Left colon (tissue), 2 donors: Measurements from ENCODE around the gene GPR35. TPM values are rescaled to one million over a fixed set of nuclear protein-coding genes. Genes with fewer than 3 reads are reported as not detected.

Source experiments
- ATAC-seq: fragments of 200-7000 bp; cut with Tn5 transposase; one replicate; pipeline ENCODE4 v1.9.1; 2020; ENCODE audit warnings: mild to moderate bottlenecking, moderate library complexity
- DNase-seq, 2 donors: peaks; one replicate each; pipeline ENCODE4 v3.0.0-alpha.2; 2020
- intact Hi-C, 2 donors: fragments of 100-400 bp; cut with DNase I in 1 of 2; cut with micrococcal nuclease in 1 of 2; formaldehyde crosslinking; loops; one replicate each; pipeline versions ENCODE4 v1.11.2 to v1.14.0; 2022; cut with DNase I, micrococcal nuclease
- total RNA-seq, 2 donors: library from RNA; stranded (reverse); fragmentation: NEBNext Ultra II Directional; extraction: Animal tissue kit (Norgen Biotek cat#: 25700); gene quantifications; one replicate each; pipeline ENCODE4 v1.2.1, GENCODE V29; 2021
- donor health status: DM: no; HTN: no; CAD: no.
- donor health status: DM: yes; HTN: yes; CAD: no.

GPR35 gene
- total RNA-seq, 2 donors from 2014 or later, result 67.5 to 84.3 TPM

DNA sequence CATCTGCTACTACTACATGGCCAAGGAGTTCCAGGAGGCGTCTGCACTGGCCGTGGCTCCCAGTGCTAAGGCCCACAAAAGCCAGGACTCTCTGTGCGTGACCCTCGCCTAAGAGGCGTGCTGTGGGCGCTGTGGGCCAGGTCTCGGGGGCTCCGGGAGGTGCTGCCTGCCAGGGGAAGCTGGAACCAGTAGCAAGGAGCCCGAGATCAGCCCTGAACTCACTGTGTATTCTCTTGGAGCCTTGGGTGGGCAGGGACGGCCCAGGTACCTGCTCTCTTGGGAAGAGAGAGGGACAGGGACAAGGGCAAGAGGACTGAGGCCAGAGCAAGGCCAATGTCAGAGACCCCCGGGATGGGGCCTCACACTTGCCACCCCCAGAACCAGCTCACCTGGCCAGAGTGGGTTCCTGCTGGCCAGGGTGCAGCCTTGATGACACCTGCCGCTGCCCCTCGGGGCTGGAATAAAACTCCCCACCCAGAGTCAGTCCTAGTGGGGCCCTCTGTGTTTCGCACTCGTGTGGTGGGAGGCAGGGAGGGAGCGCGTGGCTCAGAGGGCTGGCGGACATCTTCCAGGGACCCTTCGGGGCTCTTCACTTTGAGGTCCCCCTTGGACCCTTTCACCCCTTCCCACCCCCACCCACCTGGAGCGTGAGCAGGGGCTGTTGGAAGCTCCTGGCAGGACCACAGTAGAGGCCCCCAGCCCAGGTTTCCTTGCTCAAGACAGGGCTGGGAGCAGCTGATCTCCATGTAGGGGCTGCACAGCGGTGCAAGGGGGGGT is 5.7 kb downstream of the GPR35 start:
- intact Hi-C loops, result no loop called here
- DNase-seq (peak; percentile 4 to 17), ATAC-seq (no peak)

- intact Hi-C loops, result no loop called here
These were observed 6.4 kb downstream of the GPR35 start for GRCh38 chr2:240631548-240632305.

GRCh38 chr2:240632306-240632721 is 7.0 kb downstream of the GPR35 start:
- peak; percentile 1 to 3 for DNase-seq
- intact Hi-C loops, result no loop called here
- ATAC-seq, result peak; percentile 5

More at GRCh38 chr2:240631548-240632305, 6.4 kb downstream of the GPR35 start:
- ATAC-seq, result peak; percentile 9
- DNase-seq, result peak; percentile 1 to 18

DNA sequence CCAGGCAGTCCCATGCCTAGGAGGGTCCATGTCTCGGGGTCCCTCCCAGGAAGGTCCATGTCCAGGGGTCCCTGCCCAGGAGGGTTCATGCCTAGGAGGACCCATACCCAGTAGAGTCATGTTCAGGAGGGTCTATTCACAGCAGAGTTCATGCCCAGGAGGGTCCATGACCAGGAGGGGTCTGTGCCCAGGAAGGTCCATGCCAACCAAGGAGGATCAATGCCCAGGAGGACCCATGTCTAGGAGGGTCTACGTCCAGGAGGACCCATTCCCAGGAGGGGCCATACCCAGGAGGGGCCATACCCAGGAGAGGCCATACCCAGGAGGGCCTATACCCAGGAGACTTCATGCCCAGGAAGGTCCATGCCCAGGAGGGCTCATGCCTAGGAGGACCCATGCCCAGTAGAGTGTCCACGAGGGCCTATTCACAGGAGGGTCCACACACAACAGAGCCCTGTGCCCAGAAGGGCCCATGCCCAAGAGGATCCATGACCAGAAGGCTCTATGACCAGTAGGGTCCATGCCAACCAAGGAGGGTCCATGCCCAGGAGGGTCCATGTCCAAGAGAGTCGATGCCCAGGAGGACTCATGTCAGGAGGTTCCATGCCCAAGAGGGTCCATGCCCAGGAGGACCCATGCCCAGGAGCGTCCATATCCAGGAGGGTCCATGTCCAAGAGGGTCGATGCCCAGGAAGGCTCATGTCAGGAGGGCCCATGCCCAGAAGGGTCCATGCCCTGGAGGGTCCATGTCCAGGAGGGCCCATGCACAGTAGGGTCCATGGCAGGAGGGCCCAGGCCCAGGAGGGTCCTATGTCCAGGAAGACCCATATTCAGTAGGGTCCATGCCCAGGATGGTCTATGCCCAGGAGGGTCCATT is 10.1 kb downstream of the GPR35 start:
- peak; percentile 8 for ATAC-seq
- peak in 1 of 2 donors; percentile 19 for DNase-seq

GRCh38 chr2:240635998-240636547 is 10.8 kb downstream of the GPR35 start:
- intact Hi-C loops, result no loop called here
- peak; percentile 11 for ATAC-seq
- DNase-seq, result no peak

More for the DNA sequence above, 10.1 kb downstream of the GPR35 start:
- intact Hi-C loops, result no loop called here

DNA sequence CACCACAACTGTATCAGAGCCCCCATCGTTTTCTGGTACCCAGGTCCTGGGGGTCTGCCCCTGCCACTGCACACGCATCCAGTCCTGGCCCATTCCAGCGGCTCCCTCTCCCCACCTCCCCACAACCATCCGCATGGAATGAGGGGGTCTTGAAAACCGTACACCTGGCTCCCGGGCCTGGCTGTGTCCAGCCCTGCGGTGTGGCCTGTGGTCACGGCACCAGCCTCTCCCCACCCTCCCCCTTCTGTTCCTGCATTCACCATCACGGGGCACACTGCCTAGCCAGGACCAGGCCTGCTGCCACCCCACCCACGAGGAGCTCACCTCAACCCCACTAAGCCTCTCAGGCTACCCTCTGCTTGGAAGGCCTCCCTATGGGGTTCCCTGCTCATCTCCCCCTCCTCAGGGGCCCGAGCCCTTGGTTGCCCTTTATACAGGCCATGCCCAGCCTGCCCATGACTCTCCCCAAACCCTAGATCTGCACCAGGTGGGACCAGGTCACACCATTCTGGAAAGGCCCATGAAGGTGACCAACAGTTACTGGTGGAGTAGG is 11.4 kb downstream of the GPR35 start:
- intact Hi-C loops, result no loop called here
- no peak for DNase-seq
- no peak for ATAC-seq

DNA sequence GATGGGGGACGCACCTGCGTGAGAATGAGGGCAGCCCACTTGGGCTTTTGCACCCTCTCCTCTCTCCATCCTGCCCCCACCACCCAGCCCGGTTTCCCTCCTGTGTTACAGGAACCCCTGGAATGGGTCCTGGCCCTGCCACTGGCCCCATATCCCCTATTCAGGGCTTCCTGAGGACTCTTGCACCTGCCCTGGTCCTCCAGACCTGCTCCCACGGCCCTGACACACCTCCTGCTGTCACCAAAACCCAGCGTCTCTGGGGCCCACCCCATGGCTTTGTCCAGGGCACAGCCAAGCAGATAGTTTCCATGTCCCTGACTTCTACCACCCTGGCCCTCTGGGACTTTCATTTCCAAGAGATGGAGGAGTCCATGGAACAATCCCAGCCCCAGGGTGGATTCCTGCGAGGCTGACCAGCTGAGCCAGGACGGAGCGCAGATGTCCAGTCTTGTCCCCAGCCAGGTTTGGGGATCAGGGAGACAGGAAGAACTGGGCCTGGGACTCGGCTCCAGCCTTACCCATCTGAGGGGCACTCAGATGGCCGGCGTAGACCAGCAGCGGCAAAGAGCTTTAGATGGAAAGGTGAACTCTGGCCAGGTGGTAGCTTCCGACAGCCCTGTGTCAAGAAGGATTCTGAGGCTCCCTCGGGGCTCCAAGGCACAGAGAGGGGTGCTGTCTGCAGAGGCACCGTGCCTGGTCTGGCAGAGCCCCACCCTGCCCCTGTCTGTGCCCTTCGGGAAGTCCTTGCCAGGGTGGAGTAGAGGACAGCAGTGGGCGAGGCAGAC is 12.0 kb downstream of the GPR35 start:
- DNase-seq, result no peak

DNA sequence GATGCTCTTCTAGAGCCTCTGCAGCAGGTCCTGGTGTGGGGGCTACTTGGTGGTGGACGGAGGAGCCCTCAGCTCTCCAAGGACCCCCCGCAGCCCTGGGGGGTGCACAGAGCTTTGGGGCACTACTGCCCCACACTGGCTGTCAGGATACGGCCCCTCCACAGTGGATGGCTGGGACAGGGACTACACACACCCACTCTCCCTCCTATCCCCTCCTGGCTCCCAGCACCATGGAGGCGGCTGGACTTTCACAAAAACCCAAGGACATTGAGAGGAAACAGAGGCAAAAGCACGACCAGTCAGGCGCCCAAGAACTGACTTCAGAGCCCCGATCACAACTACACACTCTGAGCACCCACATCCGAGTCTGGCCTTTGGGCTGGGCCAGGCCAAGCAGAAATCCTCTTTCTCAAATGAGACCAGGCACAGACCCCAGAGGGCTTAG is 12.6 kb downstream of the GPR35 start:
- intact Hi-C loops, result no loop called here
- no peak for ATAC-seq
- DNase-seq, result no peak

More for the DNA sequence above, 12.0 kb downstream of the GPR35 start:
- ATAC-seq, result no peak
- intact Hi-C loops, result no loop called here

GRCh38 chr2:240638512-240639160 is 13.4 kb downstream of the GPR35 start:
- no peak for DNase-seq
- intact Hi-C loops, result no loop called here
- ATAC-seq, result no peak

- ATAC-seq, result no peak
- no peak for DNase-seq
- intact Hi-C loops, result no loop called here
These were observed 14.3 kb downstream of the GPR35 start for GRCh38 chr2:240639566-240639965.

- intact Hi-C loops, result no loop called here
- ATAC-seq, result peak; percentile 88
- peak in 1 of 2 donors; percentile 57 for DNase-seq
These were observed 15.7 kb downstream of the GPR35 start for GRCh38 chr2:240640939-240641338.

GRCh38 chr2:240642061-240642805 is 17.0 kb downstream of the GPR35 start:
- intact Hi-C loops, result no loop called here
- DNase-seq (no peak), ATAC-seq (no peak)

DNA sequence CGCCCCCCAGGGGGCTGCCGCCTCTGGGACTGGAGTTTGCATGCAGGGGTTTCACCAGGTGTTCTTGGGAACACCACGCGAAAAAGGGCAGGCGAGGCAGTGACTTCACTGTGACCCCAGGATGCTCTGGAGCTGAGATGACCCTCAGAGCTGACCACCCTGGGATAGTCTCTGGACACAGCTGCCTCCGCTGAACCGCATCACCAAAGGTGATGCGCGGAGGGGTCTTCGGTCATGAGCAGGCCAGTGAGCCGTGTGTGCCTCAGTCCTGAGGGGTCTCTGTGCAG is 17.5 kb downstream of the GPR35 start:
- intact Hi-C loops, result no loop called here
- ATAC-seq (no peak), DNase-seq (no peak)

GRCh38 chr2:240643093-240643810 is 18.0 kb downstream of the GPR35 start:
- DNase-seq, result no peak

GRCh38 chr2:240643811-240644150 is 18.5 kb downstream of the GPR35 start:
- ATAC-seq (no peak), DNase-seq (no peak)
- intact Hi-C loops, result no loop called here

More at GRCh38 chr2:240643093-240643810, 18.0 kb downstream of the GPR35 start:
- intact Hi-C loops, result no loop called here
- ATAC-seq, result no peak

- no peak for ATAC-seq
- DNase-seq, result no peak
- intact Hi-C loops, result no loop called here
These were observed 18.9 kb downstream of the GPR35 start for GRCh38 chr2:240644171-240644651.
